H1 (cell line): ENCODE data around the gene PHYH. TPM values are rescaled to one million over a fixed set of nuclear protein-coding genes. Genes with fewer than 3 reads are reported as not detected.
"Not testable (repeated sequence)": the region's sequence is repeated elsewhere in the genome, so short reads cannot be mapped to it uniquely, and the experiment has no call there.

Experiments
- CTCF ChIA-PET: fragments of 300-600 bp; sonication (Branson Sonifier 250); formaldehyde crosslinking; loops from one replicate; lab custom pipeline; 2021; ENCODE audit not compliant: partially characterized antibody; lab: Charles Lee
- POLR2A ChIA-PET: fragments of 300-600 bp; sonication (Branson Sonifier 250); formaldehyde crosslinking; loops from one replicate; lab custom pipeline; 2021; ENCODE audit warnings: inconsistent platforms; ENCODE audit not compliant: partially characterized antibody; lab: Charles Lee
- DNase-seq, 2 experiments: peaks; one replicate each; pipeline versions ENCODE4 v3.0.0 to v3.0.0-alpha.2; 2010 to 2022; ENCODE audit warnings: low spot score in 2 of 2, low read depth in 1 of 2, mixed read lengths in 1 of 2
- FAIRE-seq: peaks from 2 replicates; lab custom pipeline; 2011; peaks lifted over from hg19 to GRCh38; lab: Jason Lieb, UNC
- H2AFZ ChIP-seq: 2 replicates; pipeline ENCODE4 v1.8.1; 2012; ENCODE audit warnings: low read length, inconsistent platforms
- H2AK5ac ChIP-seq: 2 replicates; pipeline ENCODE4 v1.6.1; 2013; ENCODE audit warnings: low read depth, low read length
- H2BK120ac ChIP-seq: replicated peaks from 2 replicates; pipeline ENCODE3; 2013; ENCODE audit warnings: low read depth, low read length, inconsistent platforms
- H2BK12ac ChIP-seq: 2 replicates; pipeline ENCODE4 v1.6.1; 2013; ENCODE audit warnings: low read depth, low read length
- H2BK15ac ChIP-seq: 2 replicates; pipeline ENCODE4 v1.6.1; 2013; ENCODE audit warnings: low read length
- H2BK20ac ChIP-seq: 2 replicates; pipeline ENCODE4 v1.6.1; 2013; ENCODE audit warnings: low read length
- H2BK5ac ChIP-seq: 2 replicates; pipeline ENCODE4 v1.6.1; 2013; ENCODE audit warnings: low read depth, low read length
- H3K14ac ChIP-seq: 2 replicates; pipeline ENCODE4 v1.6.1; 2013; ENCODE audit warnings: inconsistent platforms; ENCODE audit not compliant: insufficient read length
- H3K18ac ChIP-seq: 2 replicates; pipeline ENCODE4 v1.6.1; 2013; ENCODE audit warnings: low read length; ENCODE audit errors: extremely low read depth
- H3K23ac ChIP-seq: 2 replicates; pipeline ENCODE4 v1.6.1; 2013; ENCODE audit warnings: inconsistent platforms; ENCODE audit not compliant: insufficient read length
- H3K23me2 ChIP-seq: 2 replicates; pipeline ENCODE4 v1.6.1; 2013; ENCODE audit warnings: low read depth, low read length
- H3K27ac ChIP-seq: 2 replicates; pipeline ENCODE4 v1.6.1; 2011; ENCODE audit warnings: low read depth, low read length, inconsistent platforms
- H3K27me3 ChIP-seq, 4 experiments: replicated peaks in 1 of 4; 1 replicate in 1 of 4; 2 replicates in 3 of 4; pipeline versions ENCODE4 v1.6.1 to v1.8.1; 2011 to 2013; ENCODE audit warnings: low read length in 3 of 4, mild to moderate bottlenecking in 3 of 4, inconsistent platforms in 2 of 4, mixed read lengths in 2 of 4, moderate library complexity in 1 of 4; ENCODE audit not compliant: control insufficient read depth in 3 of 4, insufficient read depth in 3 of 4; ENCODE audit errors: extremely low read depth in 1 of 4
- H3K36me3 ChIP-seq, 4 experiments: 2 replicates each; pipeline versions ENCODE4 v1.6.1 to v1.8.1; 2011 to 2013; ENCODE audit warnings: mild to moderate bottlenecking in 4 of 4, low read length in 3 of 4, moderate library complexity in 2 of 4, control low read depth in 1 of 4, inconsistent platforms in 1 of 4; ENCODE audit not compliant: insufficient read depth in 4 of 4, control insufficient read depth in 2 of 4
- H3K4ac ChIP-seq: replicated peaks from 2 replicates; pipeline ENCODE3; 2013; ENCODE audit warnings: low read length, low read depth, mixed read lengths, inconsistent platforms; ENCODE audit not compliant: insufficient read length
- H3K4me1 ChIP-seq, 4 experiments: replicated peaks in 1 of 4; 1 replicate in 1 of 4; 2 replicates in 3 of 4; pipeline versions ENCODE4 v1.6.1 to v1.8.1; 2011 to 2013; ENCODE audit warnings: low read length in 3 of 4, inconsistent platforms in 2 of 4, mixed read lengths in 1 of 4; ENCODE audit not compliant: insufficient read depth in 4 of 4, control insufficient read depth in 3 of 4
- H3K4me2 ChIP-seq, 2 experiments: 2 replicates each; pipeline versions ENCODE4 v1.6.1 to v1.8.1; 2011 to 2013; ENCODE audit warnings: low read depth in 2 of 2, low read length in 2 of 2, control low read depth in 1 of 2, inconsistent platforms in 1 of 2, mild to moderate bottlenecking in 1 of 2; ENCODE audit not compliant: insufficient read depth in 1 of 2
- H3K4me3 ChIP-seq, 4 experiments: fragments of 200-600, 300-600 bp in 1 of 4; sonication (generic), shearing (Covaris generic), sonication (Bioruptor Twin) in 1 of 4; 2 replicates each; pipeline versions ENCODE4 v1.5.1 to v1.8.1; 2011 to 2016; ENCODE audit warnings: low read length in 4 of 4, low read depth in 3 of 4, control low read depth in 2 of 4, inconsistent platforms in 2 of 4, mild to moderate bottlenecking in 2 of 4, mixed read lengths in 1 of 4, moderate library complexity in 1 of 4; ENCODE audit not compliant: insufficient read depth in 2 of 4; ENCODE audit errors: extremely low read depth in 1 of 4
- H3K56ac ChIP-seq: replicated peaks from 2 replicates; pipeline ENCODE3; 2013; ENCODE audit warnings: low read depth, mild to moderate bottlenecking, mixed read lengths, low read length, inconsistent platforms; ENCODE audit not compliant: insufficient read length
- H3K79me1 ChIP-seq: 2 replicates; pipeline ENCODE4 v1.6.1; 2013; ENCODE audit warnings: low read depth, low read length, control low read depth
- H3K79me2 ChIP-seq, 2 experiments: 2 replicates each; pipeline versions ENCODE4 v1.6.1 to v1.8.1; 2012 to 2013; ENCODE audit warnings: low read length in 2 of 2, mild to moderate bottlenecking in 2 of 2, inconsistent platforms in 1 of 2; ENCODE audit not compliant: insufficient read depth in 2 of 2, control insufficient read depth in 1 of 2
- H3K9ac ChIP-seq, 4 experiments: replicated peaks in 1 of 4; 1 replicate in 1 of 4; 2 replicates in 3 of 4; pipeline versions ENCODE4 v1.6.1 to v1.8.1; 2011 to 2013; ENCODE audit warnings: low read depth in 3 of 4, low read length in 3 of 4, control low read depth in 2 of 4, mild to moderate bottlenecking in 2 of 4, moderate library complexity in 2 of 4, inconsistent platforms in 1 of 4; ENCODE audit errors: extremely low read depth in 1 of 4
- H3K9me3 ChIP-seq, 2 experiments: 2 replicates each; pipeline versions ENCODE4 v1.6.1 to v1.8.1; 2012 to 2013; ENCODE audit warnings: mild to moderate bottlenecking in 2 of 2, moderate library complexity in 2 of 2, control low read depth in 1 of 2, inconsistent platforms in 1 of 2, low read depth in 1 of 2, low read length in 1 of 2, mixed read lengths in 1 of 2; ENCODE audit not compliant: insufficient read depth in 2 of 2
- H4K20me1 ChIP-seq, 2 experiments: replicated peaks in 1 of 2; 2 replicates each; pipeline versions ENCODE3 to v1.8.1; 2011 to 2013; ENCODE audit warnings: inconsistent platforms in 2 of 2, low read length in 2 of 2, mild to moderate bottlenecking in 1 of 2; ENCODE audit not compliant: insufficient read depth in 2 of 2, control insufficient read depth in 1 of 2
- H4K5ac ChIP-seq: 2 replicates; pipeline ENCODE4 v1.6.1; 2013; ENCODE audit warnings: low read length, low read depth, mixed read lengths, inconsistent platforms; ENCODE audit not compliant: insufficient read length
- H4K8ac ChIP-seq: 2 replicates; pipeline ENCODE4 v1.8.0; 2013; ENCODE audit warnings: mild to moderate bottlenecking, moderate library complexity, low read length, inconsistent platforms; ENCODE audit not compliant: insufficient read depth; ENCODE audit errors: extremely low read depth
- H4K91ac ChIP-seq: replicated peaks from 2 replicates; pipeline ENCODE3; 2013; ENCODE audit warnings: low read length, mixed read lengths, inconsistent platforms; ENCODE audit not compliant: insufficient read length
- WGBS, 2 experiments: shearing (Covaris generic) in 1 of 2; methylation state at CpG; one replicate each; pipeline versions ENCODE4 v1.1.6 to v1.1.7; 2013 to 2015; ENCODE audit warnings: low lambda C conversion rate in 2 of 2, mixed read lengths in 2 of 2, inconsistent platforms in 1 of 2, low coverage in 1 of 2, missing lambda C conversion rate in 1 of 2; ENCODE audit not compliant: insufficient replicate concordance in 2 of 2, insufficient coverage in 1 of 2, insufficient read length in 1 of 2; ENCODE audit errors: extremely low coverage in 1 of 2, missing lambda C conversion rate in 1 of 2; 5-methylcytosine and 5-hydroxymethylcytosine counted together
- polyA plus RNA-seq, 7 experiments: library from polyadenylated mRNA; depleted of rRNA in 3 of 7; stranded (reverse) in 5 of 7; unstranded in 2 of 7; fragments of >200 nt in 5 of 7; fragments of 200-250 nt in 2 of 7; gene quantifications; 1 replicate in 5 of 7; 2 replicates in 1 of 7; 4 replicates in 1 of 7; pipeline versions ENCODE4 v1.2.1 to v1.2.3, GENCODE V29; 2011 to 2013; ENCODE audit warnings: missing spikeins in 2 of 7, mixed read lengths in 2 of 7
- total RNA-seq: library from RNA; stranded (reverse); fragmentation: NEBNext Ultra II Directional; extraction: Animal tissue kit (Norgen Biotek cat#: 25700); gene quantifications from 2 replicates; pipeline ENCODE4 v1.2.1, GENCODE V29; 2021

Gene PHYH
- total and polyA plus RNA-seq, 2 of the 8 experiments (the other 6 are each of a cell fraction or from before 2014, with no cell fraction given): 22.0 to 22.7 TPM

DNA sequence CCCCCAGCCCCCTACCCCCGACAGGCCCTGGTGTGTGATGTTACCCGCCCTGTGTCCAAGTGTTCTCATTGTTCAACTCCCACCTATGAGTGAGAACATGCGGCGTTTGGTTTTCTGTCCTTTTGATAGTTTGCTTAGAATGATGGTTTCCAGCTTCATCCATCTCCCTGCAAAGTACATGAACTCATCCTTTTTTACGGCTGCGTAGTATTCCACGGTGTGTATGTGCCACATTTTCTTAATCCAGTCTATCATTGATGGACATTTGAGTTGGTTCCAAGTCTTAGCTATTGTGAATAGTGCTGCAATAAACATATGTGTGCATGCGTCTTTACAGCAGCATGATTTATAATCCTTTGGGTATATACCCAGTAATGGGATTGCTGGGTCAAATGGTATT is 31.1 kb upstream of the PHYH start:
- 91% methylated on average over 8 of the region's 8 CpGs; no CpG with 5 or more reads in 1 of the 2 experiments for WGBS, 2 experiments
- H2AFZ ChIP-seq, H3K56ac ChIP-seq, H3K9me3 ChIP-seq, H4K8ac ChIP-seq, H3K4ac ChIP-seq, H3K27ac ChIP-seq, FAIRE-seq, H2BK120ac ChIP-seq, H2BK20ac ChIP-seq, H3K23ac ChIP-seq, H3K18ac ChIP-seq, H4K91ac ChIP-seq, H3K4me2 ChIP-seq, DNase-seq, H3K23me2 ChIP-seq, H3K4me3 ChIP-seq, H2BK12ac ChIP-seq, H3K4me1 ChIP-seq, H3K27me3 ChIP-seq, H4K5ac ChIP-seq, H3K9ac ChIP-seq, H2BK15ac ChIP-seq, H3K79me1 ChIP-seq, H3K14ac ChIP-seq, H2AK5ac ChIP-seq, H2BK5ac ChIP-seq: not testable (repeated sequence)
- peaks cover 0 to 59% of the 10 kb centered on the region in 2 experiments; a peak in 2 of 4 replicates for H3K79me2 ChIP-seq
- POLR2A ChIA-PET: interaction anchor here (1.4 to 4.6 kb wide), 2 partner anchors 8 to 12 kb away, joined by 6 to 50 read pairs; no protein-coding TSS in a partner anchor
- H3K36me3 ChIP-seq: peaks cover 37 to 91% (median 70%) of the 10 kb centered on the region in 4 experiments
- H4K20me1 ChIP-seq: peaks cover 12 to 17% of the 10 kb centered on the region in 2 experiments
- CTCF ChIA-PET: interaction anchor here (0.6 to 3.6 kb wide), 2 partner anchors 21 to 190 kb away, joined by 4 to 24 read pairs; no protein-coding TSS in a partner anchor
